Sigmoid colon (tissue), 4 donors: ENCODE measurements around the gene CYTH3.

Experiments
- CTCF ChIP-seq, 4 experiments: fragments of 450-650 bp in 3 of 4; fragments of 200-600 bp in 1 of 4; IDR thresholded peaks; one replicate each; pipeline ENCODE4 v1.5.1; 2016 to 2019; ENCODE audit warnings: antibody characterized with exemption in 4 of 4, mild to moderate bottlenecking in 3 of 4, moderate library complexity in 2 of 4
- EP300 ChIP-seq, 4 donors: sonication (generic); formaldehyde crosslinking; IDR thresholded peaks; one replicate each; pipeline ENCODE4 v1.6.1; 2017; ENCODE audit warnings: antibody characterized with exemption in 4 of 4
- POLR2A ChIP-seq, 2 donors: fragments of 450-650 bp; IDR thresholded peaks; one replicate each; pipeline ENCODE4 v1.6.1; 2016; ENCODE audit warnings: antibody characterized with exemption in 2 of 2, mild to moderate bottlenecking in 2 of 2, moderate library complexity in 2 of 2
- POLR2AphosphoS5 ChIP-seq, 4 donors: sonication (generic); formaldehyde crosslinking; IDR thresholded peaks; one replicate each; pipeline ENCODE4 v1.6.1; 2017; ENCODE audit warnings: antibody characterized with exemption in 4 of 4

- no peak for TF ChIP-seq POLR2AphosphoS5 (IDR thresholded peaks at IDR 0.05)
- no peak for TF ChIP-seq CTCF (IDR thresholded peaks at IDR 0.05)
- no peak for TF ChIP-seq POLR2A (IDR thresholded peaks at IDR 0.05)
- no peak for TF ChIP-seq EP300 (IDR thresholded peaks at IDR 0.05)
Observed at GRCh38 chr7:6198689-6199595, 73.5 kb downstream of the CYTH3 start.
